Middle frontal gyrus (tissue), 1 donor: ENCODE results near the gene PCDHGC4.
A peak's percentile ranks its signal among the peaks of the same experiment; 100 is the strongest.

ENCODE experiments used
- DNase-seq: peaks from one replicate; pipeline ENCODE4 v3.0.0-alpha.2; 2015; ENCODE audit warnings: low spot score; ENCODE audit errors: extremely low spot score

The PCDHGC4 gene

GRCh38 chr5:141512390-141512910, 27.6 kb downstream of the PCDHGC4 start:
- no peak for DNase-seq

- DNase-seq: no peak
Measured at GRCh38 chr5:141512911-141513626, 28.2 kb downstream of the PCDHGC4 start.

- peak; percentile 67 for DNase-seq
Measured at GRCh38 chr5:141513627-141514329, 28.9 kb downstream of the PCDHGC4 start.

- no peak for DNase-seq
Measured at GRCh38 chr5:141514330-141515133, 29.7 kb downstream of the PCDHGC4 start.

- no peak for DNase-seq
Measured at GRCh38 chr5:141515141-141515540, 30.3 kb downstream of the PCDHGC4 start.

- DNase-seq: no peak
Measured at GRCh38 chr5:141515946-141516671, 31.3 kb downstream of the PCDHGC4 start.

- DNase-seq: no peak
Measured at GRCh38 chr5:141516672-141517025, 31.8 kb downstream of the PCDHGC4 start.

- DNase-seq: no peak
Measured at GRCh38 chr5:141517312-141517711, 32.5 kb downstream of the PCDHGC4 start.

GRCh38 chr5:141517880-141518617, 33.2 kb downstream of the PCDHGC4 start:
- DNase-seq: no peak

- DNase-seq: no peak
Measured at GRCh38 chr5:141518618-141519015, 33.8 kb downstream of the PCDHGC4 start.

- DNase-seq: no peak
Measured at GRCh38 chr5:141519605-141520565, 35.1 kb downstream of the PCDHGC4 start.

- peak; percentile 68 for DNase-seq
Measured at GRCh38 chr5:141521244-141521781, 36.5 kb downstream of the PCDHGC4 start.

- no peak for DNase-seq
Measured at GRCh38 chr5:141522301-141522700, 37.5 kb downstream of the PCDHGC4 start.

GRCh38 chr5:141523991-141524390, 39.2 kb downstream of the PCDHGC4 start:
- no peak for DNase-seq

GRCh38 chr5:141524604-141525597, 40.1 kb downstream of the PCDHGC4 start:
- DNase-seq: peak; percentile 83

- DNase-seq: no peak
Measured at GRCh38 chr5:141525653-141526052, 40.8 kb downstream of the PCDHGC4 start.

- no peak for DNase-seq
Measured at GRCh38 chr5:141527426-141527825, 42.6 kb downstream of the PCDHGC4 start.
